Myocyte (in vitro differentiated cells): ENCODE data around the gene UPB1. TPM values are rescaled to one million over a fixed set of nuclear protein-coding genes. Genes with fewer than 3 reads are reported as not detected.
A peak's percentile ranks its signal among the peaks of the same experiment; 100 is the strongest.

Experiments used
- DNase-seq: peaks from one replicate; pipeline ENCODE4 v3.0.0-alpha.2; 2012; ENCODE audit warnings: low read depth
- polyA plus RNA-seq: library from polyadenylated mRNA; unstranded; fragments of >200 nt; gene quantifications from one replicate; pipeline ENCODE4 v1.2.1, GENCODE V29; 2012; ENCODE audit warnings: missing spikeins
- total RNA-seq: library from RNA; depleted of rRNA; stranded (reverse); fragments of >200 nt; gene quantifications from 2 replicates; pipeline ENCODE4 v1.2.3, GENCODE V29; 2014

UPB1 gene
- total RNA-seq, result 0.31 TPM in 1 of 2 replicates, not detected in the other
- polyA plus RNA-seq, result 0.03 TPM

DNA sequence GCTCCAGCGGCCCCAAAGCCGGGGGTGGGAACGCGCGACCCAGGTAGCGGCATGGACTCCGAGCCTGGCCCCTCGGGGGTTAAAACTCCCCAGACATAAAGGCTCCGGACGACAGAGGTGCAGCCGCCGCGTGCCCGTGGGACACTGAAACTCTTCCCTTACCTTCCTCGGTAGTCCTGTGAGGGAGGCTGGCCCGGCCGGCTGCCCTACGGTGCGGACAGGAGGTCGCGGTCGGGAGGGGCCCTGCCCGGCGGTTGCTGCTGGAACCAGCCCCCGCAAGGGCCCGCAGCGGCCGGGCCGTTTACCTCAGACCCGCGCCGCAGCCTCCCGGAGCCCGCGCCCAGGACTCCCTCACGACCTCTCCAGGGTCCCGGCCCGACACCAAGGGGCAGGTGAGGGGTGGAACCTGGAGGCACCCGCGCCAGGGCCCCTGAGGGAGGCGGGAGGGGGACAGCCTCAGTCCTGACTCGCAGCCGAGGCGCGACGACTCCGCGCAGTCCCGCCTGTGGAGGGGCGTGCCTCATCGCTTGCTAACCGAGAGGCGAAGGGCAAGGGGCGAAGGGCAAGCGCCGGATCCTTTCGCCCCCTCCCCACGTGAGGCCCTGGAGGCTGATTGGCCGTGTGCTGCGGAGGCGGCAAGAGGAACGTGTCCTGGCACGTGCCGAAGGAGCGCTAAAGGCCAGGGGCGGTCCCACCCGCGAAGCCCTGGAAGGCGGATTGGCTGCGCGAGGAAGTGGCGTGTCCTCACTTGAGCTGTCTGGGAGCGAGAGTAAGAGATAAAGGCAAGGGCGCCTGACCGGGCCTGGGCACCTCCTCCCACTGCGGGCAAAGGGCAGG, at the start of gene UPB1:
UPB1 (plus strand) TSS at position 805 of the 837 bp plus-strand sequence. CDS start 72 bp downstream, outside the sequence.
- no peak for DNase-seq

DNA sequence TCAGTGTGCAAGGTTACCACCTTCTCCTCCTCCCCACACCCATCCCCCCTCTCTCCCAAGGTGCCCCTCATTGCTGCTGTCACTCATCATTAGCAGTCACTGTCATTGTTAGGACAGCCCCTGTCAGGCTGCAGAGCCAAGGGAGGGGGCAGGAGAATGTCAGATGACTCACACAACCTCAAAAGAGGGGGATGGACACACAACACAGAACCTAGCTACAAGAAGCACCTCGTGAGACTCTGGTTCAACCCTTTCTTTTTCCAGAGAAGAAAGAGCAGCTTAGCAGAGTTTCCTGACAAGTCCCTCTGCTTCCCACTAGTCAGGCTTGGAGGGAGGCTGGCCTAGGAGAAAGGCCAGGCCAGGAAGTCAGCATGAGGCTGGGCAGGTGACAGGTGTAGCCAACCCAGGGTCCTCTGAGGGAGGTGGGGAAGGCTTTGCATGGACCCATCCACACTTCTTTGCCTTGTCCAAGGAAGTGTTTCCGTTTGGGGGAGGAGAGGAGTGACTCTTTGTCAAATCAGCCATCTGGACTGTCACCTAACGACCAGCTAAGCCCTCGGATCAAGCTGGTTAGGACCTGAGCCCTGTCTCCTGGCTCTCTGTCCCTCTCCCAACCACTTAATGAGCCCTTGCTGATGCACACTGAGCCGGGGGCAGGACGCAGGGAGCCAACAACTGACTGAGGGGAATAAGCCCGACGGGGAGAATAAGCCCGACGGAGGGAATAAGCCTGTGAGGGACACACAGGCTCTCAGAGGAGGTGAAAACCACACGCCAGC, 49.5 kb upstream of the UPB1 start:
- no peak for DNase-seq

DNA sequence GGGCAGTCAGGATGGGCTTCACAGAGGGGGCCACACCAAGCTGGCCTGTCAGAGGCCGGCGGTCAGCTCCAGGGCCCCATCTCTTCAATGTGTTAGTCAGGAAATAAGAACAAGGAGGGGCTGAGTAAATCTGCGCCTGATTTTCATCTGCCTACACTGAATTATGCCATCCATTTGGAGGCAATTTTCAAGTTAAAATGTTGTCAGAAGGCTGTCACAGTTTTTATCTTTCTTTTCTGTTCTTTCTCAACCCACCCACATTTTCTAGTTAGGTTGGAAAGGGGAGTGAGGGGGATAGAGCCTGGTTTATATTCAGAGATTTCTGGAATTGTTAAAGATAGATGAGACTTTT, 48.9 kb upstream of the UPB1 start:
- DNase-seq, result no peak

DNA sequence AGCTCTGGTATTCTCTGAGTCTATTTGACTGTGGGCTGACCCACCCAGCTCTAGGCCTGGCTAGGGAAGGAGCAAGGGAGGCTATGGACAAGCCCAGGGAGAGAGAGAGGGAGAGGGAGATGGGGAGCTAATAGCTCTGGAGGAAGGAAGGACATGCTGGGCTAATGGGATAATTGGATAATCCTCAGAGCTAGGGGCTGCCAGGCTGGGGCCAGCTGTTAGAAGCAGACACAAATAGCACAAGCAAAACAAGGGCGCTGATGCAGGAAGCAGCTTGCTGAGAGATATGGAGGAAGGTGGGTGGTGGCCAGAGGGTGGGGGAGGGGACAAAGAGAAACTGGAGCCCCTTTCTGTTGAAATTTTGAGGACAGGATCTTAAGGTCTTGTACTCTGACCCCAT, 44.5 kb upstream of the UPB1 start:
- DNase-seq, result peak; percentile 72

DNA sequence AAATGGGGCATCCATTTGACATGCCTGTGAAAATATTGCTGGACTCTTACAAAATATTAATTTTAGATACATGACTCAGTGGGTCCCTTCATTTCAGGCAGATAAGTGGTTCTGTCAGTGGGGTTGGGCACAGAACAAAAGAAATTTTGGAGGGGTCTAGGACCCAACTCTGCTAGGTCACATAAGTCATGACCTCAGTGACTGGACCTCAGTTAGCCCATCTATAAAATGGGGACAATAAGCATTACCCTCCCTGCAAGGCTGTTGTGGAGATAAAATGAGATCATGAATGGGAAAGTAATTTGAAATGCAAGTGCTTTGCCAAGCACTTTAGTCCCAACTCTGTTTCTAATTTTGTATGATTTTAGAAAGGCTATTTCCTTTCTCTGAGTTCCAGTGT, 44.0 kb upstream of the UPB1 start:
- no peak for DNase-seq

DNA sequence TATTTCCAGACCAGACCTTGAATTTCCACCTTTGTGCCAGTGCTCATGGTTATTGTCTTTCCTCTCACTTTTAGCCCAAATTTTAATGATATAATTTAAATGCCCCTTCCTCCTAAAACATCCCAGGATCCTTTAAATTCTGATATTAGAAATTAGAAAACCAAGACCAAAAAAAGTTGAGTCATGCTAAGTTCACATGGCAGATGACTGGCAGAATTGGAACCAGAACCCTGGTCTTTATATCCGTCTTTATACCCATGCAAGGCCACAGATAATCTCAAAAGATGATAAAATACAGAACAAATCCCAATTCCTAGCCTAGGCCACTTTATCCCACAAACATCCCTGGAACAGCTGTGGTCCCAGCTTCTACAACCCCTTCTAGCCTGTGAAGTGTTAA, 41.3 kb upstream of the UPB1 start:
- no peak for DNase-seq

DNA sequence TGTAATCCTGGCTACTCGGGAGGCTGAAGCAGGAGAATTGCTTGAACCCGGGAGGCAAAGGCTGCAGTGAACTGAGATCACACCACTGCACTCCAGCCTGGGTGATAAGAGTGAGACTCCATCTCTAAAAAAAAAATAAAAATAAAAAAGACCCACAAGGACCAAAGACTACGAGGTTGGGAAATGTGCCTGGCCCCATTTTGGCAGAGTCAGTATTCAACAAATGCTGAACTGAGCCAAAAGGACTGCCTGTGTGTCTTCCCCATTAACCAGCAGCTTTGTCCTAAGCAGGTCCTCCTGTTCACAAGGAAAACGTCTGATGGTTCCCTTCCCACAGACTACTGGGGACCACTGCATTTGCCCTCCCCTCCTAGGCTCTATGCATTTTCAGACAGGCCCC, 40.1 kb upstream of the UPB1 start:
- no peak for DNase-seq

DNA sequence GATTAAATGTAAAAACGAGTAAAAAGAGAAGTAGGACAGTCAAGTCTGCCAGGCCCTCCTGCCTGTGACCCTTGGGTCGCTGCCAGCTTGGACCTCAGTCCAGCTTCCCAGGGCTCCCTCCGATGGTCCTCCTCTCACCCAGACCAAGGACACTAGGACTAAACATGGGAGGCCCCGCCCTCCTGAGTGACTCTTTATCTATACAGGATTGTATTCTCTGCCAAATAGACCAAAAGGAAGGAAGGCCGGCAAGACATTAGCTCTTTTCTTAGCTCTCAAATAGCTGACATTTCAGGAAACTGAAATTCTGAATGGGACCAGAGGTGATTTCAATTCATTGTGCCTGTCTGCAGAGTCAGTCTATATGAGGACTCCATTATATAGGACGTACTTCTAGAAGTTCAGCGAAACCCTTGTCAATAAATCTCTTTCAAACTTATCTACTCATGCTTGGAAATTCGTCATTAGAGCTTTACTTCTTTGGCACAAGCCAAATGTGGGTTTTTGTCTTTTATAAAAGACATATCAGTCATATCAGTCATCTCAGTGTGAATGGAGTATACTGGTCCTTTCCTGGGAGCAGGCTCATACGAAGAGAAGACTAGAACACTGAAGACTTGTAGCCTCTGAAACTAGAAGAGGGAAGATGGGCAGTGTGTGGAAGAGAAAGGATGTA, 39.2 kb upstream of the UPB1 start:
- no peak for DNase-seq

DNA sequence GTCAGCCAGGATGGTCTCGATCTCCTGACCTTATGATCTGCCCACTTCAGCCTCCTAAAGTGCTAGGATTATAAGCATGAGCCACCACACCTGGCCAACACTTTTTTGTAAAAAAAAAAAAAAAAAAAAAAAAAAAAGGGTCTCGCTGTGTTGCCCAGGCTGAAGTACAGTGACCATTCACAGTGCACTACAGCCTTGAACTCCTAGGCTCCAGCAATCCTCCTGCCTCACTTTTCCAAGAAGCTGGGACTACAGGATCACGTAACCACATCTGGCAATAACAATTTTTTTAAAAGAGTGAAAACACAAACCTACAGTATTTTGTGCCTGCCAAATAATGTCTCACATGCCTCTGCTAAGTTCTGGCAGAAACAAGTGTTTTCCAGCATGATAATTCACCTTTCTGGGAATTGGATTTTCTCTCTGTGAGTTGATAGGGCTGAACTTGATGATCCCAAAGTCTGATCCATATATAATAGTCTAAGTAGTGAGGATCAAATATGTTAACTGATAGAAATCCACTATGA, 37.2 kb upstream of the UPB1 start:
- no peak for DNase-seq

DNA sequence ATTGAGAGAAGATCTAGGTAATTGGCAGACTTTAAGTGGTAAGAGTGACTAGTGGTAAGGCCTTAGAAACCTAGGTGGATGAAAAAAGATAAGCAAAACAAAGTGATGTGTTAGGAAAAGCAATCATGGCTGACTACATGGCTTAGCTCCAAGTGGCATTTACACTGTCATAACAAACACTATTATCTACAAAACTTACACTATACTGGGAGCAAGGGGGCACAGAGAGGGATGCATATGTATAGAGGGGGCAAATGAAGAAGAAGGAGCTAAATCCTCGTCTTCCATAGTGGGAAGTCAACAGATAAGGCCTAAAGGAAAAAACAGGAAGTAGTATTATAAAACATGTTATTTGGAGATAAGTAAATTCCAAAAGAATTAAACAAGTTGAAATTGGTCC, 35.2 kb upstream of the UPB1 start:
- DNase-seq, result no peak

DNA sequence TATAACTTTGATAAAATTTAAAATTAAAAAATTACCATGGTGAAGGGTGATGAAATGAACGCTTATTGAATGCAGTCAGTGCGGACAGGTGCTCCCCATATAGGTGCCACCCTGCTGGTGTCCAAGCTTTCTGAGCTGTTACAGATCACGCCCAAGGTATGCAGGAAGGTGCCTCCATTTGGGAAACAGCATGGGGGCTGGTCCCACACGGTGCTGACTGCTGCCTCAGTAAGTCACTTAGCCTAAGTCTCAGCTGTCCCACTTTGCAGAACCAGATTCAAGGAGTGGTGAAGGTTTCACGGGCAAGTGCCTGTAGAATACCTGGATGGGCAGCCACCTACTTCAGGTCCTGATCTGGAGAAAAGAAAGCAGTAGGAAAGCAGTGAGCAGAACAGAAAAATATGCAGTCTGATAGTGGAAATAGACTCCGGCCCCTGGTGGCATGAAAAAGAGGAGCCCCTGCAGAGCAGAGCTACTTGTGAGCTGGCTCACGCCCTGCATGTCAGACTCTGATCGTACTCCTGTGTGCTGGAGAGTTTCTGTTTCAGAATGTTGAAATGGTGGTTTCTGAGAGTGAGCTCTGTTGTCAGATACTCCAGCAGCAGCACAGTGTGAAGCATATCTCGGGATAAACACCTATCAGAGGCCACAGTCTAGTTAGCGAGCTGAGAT, 34.6 kb upstream of the UPB1 start:
- DNase-seq, result no peak

DNA sequence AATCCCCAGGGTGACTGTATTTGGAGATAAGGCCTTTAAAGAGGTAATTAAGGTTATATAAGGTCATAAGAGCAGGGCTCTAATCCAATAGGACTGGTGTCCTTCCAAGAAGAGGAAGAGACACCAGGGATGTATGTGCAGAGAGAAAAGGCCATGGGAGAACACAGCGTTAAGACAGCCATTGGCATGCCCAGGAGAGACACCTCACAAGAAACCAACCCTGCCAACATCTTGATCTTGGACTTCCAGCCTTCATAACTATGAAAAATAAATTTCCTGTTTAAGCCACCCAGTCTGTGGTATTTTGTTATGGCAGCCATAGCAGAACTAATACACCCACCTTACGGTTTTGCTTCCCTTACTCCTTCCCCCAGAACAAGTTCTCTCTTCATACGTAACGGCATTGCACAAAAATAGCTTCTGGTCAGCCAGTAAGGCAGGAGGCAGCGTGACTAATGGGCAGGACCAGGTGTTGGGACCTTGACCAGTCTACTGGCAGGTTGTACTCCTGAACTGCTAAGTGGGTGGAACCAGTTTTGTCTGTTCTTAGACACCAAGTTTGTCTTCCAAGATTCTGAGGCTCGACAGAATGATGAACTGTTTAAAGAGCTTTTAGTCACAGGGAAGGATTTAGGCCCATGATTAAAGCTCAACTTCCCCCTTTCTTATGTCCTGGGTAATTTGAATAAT, 31.9 kb upstream of the UPB1 start:
- peak; percentile 29 for DNase-seq

DNA sequence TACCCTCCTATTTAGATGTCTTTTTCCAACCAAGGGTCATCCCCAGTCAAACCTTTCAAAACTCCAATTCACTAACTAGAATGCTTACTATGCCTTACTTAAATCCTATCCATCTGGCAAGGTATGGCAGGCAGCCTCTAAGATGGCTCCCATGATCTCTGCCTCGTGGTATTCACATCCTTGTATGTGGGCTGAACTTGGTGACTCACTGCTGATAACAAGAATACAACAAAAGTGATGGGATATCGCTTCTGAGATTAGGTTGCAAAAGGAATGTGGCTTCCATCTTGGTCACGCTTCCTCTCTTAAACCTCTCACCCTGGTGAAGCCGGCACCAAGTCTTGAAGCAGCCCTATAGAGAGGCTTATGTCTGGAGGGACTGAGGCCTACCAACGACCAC, 29.6 kb upstream of the UPB1 start:
- DNase-seq, result peak; percentile 20

DNA sequence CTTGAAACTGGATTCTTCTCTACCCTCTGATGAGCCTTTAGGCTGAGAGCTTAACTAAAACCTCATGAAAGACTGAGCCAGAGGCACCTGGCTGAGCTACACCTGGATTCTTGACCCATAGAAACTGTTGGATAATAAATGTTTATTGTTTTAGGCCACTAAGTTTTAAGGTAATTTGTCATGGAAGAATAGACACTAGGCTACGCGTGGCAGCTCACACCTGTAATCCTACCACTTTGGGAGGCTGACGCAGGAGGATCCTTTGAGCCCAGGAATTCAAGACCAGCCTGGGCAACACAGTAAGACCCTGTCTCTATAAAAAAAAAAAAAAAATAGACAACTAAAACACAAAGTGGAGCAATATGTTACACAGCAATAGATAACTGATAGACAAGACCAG, 29.2 kb upstream of the UPB1 start:
- no peak for DNase-seq

DNA sequence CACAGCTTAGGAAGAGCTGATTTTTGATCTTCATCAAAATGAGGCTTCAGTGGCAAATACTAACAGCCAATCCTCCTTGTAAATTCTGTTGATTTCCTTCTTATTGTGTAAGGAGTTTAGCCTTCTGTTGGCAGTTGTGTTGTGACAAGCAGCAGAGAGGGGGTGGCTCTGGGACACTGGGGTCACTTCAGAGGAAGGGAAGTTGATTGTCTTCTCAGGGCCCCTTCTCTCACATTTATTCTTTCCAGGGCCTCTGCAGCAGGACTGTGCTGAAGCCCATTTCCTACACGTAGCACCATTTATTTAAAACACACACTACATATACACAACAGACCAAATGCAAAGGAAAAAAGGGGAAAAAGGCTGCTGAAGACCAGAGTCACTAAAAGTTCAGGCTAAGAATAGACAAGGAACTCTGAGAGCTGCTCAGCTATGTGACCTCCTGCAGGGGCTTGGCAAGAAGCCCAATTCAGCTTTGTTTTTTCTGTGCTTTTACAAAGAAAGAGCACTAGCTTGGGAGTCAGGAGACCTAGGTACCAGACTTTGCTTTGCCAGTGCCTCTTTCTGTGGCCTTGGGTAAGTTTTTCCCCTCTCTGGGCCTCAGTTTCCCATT, 28.3 kb upstream of the UPB1 start:
- peak; percentile 52 for DNase-seq

DNA sequence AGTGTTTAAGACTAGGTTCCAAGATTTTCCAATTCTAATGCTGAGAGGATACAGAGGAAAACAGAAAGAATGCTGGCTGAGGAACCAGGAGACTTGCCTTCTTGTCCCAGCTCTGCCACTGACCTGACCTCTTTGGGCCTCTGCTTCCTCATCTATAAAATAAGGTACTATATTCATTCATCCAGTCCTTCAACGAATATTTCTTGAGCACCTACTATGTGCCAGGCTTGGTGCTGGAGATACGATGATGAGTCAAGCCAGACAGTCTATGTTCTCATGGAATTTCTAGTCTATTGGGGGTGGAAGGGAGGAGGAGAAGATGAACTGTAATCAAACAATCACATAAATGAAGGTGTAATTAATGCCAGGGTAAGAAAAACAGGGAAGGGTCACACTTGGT, 27.8 kb upstream of the UPB1 start:
- no peak for DNase-seq

DNA sequence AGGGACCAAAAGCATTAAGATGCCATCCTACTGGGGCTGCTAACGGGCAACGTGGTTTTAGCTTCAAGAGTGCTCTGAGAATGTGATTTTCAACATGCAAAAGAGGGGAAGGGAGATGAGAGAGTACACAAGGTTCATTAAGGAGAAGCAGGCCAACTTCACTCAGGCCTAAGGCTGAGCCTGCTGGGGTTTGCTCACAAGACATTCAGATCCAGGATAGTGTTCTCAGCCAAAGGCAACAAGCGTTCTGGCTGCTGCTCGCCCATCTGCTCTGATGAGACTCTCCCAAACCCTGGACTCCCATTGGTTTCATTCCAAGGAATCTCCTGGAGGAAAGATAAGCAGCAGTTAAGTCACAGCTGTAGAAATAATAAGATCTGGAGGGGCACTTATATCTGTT, 23.6 kb upstream of the UPB1 start:
- DNase-seq, result peak; percentile 42

DNA sequence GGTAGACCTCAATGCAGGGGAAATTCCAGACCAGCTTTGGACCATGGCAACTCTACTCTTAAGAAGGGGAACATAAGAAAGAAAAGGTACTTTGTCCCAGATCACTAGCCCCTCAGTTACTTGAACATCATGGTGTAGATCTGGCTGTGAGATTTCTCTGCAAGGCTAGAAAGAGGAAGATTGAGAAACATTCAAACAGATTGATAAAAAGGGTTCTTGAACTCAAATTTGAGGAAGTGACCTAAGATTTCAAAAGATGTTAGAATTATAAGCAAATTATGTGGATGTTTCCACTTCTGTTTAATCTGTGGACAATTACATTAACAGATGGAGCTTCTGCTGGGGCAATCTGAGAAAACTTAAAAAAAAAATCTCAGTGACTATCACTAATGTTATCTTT, 21.8 kb upstream of the UPB1 start:
- DNase-seq, result no peak

DNA sequence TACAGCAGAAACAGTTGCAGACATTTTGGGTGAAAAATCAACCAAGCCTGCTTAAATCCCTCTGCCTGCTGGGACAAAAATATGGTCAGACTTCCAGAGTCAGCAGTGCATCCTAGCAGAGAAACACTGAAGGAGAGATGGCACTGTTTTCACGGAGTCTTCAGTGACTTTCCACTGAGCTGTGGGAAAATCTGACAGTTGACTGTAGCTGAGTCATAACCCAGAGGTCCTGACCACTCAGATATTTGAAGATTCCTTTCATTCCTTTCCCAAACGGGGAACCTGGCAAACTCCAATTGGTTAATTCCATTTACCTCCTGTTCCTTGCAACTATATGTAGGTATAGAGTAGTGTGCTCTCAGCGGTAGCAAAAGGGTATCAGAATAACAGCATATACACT, 20.9 kb upstream of the UPB1 start:
- DNase-seq, result peak; percentile 84

DNA sequence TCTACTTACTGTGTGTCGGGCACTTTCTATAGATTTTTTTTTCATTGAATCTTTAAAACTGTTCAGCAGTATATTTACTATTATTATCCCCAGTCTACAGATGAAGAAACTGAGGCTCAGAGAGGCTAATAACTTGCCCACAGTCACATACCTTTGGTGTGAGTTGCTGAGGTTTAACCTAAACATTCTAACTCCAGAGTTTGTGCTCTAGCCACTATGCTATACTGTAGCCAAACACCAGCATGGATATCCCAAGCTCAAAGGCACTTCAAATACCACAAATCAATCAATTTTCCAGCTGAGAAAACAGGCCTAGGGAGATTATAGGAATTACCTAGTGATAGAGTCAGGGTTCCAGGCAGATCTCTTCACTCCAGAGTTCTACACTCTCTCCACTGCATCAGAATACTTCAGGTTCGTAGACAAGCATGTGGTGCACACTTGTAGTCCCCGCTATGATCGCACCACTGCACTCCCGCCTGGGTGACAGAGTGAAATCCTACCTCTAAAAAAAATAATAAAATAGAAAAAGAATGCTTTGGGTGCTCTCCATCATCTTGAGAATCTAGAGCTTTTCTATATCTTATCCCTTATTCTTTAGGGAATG, 20.4 kb upstream of the UPB1 start:
- no peak for DNase-seq
